ENCODE data around the gene SCML1. TPM values are rescaled to one million over a fixed set of nuclear protein-coding genes. Genes with fewer than 3 reads are reported as not detected.

SCML1 gene
- total RNA-seq, 1 experiment from 2014 or later: 9.7 TPM

DNA sequence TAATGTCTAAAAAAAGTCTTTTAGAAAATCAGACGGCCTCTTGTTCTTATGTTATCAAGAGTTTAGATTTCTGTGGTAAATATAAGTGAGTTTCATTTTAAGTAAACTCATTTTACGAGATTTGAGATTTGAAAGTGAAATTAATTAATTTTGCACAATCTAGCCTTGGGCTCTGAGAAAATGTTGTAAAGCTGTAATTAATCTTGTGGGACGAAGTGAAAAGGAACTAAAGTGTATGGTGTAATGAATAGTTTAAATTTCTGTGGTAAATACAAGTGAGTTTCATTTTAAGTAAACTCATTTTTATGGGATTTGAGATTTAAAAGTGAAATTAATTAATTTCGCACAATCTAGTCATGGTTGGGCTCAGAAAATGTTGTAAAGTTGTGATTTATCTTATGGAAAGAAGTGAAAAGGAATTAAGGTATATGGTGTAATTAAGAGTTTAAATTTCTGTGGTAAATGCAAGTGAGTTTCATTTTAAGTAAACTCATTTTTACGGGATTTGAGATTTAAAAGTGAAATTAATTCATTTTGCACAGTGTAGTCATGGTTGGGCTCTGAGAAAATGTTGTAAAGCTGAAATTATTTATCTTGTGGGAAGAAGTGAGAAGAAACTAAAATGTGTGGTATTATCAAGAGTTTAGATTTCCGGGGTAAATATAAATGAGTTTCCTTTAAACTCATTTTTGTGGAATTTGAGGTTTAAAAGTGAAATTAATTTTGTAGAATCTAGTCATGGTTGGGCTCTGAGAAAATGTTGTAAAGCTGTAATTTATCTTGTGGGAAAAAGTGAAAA lies 1.6 kb downstream of the SCML1 start:
- no peak for DNase-seq (ENCODE audit: low spot score)

DNA sequence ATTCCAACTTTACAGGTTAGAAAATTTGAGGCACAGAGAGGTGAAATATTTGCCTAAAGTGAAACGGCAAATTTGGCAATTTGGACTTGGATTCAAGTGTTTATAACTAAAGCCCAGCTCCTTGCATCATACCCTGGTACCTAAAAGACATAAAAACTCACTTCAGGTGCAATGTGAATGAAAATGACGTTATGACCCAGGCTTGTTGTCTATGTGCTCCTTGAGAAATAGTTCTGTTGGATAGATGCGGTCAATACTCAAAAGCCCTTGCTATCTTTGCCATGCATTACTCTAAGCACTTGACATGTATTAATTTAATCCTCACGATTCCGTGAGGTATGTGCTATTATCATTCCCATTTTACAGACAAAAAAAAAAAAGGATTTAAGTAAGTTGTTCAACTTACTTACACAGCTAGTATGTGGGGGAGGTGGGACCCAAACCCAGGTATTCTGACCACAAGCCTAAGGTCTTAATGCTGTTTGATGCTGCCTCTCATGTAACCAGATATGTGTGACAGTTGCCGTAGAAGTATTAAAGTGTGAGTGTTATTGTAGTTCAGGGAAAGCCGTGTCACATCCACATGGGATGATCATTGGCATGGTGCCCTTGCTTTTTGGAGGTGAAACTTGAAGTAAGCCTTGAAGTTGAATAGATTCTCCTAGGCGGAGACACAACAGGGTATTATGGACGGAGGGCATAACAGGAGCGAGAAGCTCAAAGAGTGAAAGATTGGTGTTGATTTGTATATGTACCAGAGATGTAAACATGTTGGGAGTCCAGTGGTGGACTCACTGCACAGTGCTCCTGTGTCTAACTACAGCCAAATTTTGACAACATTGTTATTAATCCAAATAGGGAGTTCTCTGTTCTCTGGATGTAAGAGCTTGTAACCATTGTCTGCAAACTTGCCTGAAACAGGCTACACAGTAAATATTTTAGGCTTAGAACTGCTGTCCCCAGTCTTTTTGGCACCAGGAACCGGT lies 3.1 kb downstream of the SCML1 start:
- DNase-seq (ENCODE audit: low spot score): no peak

DNA sequence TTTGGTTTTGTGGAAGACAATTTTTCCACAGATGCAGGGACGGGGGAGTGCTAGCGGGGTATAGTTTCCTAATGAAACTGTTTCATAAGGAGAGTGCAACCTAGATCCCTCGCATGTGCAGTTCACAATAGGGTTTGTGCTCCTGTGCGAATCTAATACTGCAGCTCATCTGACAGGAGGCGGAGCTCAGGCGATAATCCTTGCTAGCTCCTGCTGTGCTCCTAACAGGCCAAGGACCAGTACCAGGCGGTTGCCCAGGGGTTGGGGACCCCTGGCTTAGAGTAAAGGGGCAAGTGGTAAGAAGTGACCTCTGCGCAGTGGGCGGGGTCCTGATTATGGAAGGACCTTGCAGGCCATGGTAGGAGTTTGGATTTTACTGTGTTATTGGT lies 3.8 kb downstream of the SCML1 start:
- no peak for DNase-seq (ENCODE audit: low spot score)

DNA sequence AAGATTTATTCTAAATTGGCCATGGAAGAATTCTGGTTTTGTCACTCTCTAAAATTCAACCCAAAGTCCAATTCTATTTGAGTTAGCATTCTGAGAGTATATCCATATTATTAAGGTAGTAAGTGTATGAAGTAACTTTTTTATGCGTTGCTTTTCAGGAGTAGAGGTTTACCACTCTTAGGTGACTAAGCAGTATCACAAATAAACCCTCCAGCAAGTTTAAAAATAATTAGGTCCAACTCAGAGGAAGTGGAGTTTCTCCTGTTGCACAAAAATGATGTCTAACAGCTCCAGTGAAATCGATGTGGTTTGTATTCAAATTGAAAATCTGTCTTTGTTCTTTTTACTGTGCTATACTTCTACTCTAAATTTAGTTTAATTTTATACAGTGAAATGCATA lies 6.6 kb downstream of the SCML1 start:
- no peak for DNase-seq (ENCODE audit: low spot score)

DNA sequence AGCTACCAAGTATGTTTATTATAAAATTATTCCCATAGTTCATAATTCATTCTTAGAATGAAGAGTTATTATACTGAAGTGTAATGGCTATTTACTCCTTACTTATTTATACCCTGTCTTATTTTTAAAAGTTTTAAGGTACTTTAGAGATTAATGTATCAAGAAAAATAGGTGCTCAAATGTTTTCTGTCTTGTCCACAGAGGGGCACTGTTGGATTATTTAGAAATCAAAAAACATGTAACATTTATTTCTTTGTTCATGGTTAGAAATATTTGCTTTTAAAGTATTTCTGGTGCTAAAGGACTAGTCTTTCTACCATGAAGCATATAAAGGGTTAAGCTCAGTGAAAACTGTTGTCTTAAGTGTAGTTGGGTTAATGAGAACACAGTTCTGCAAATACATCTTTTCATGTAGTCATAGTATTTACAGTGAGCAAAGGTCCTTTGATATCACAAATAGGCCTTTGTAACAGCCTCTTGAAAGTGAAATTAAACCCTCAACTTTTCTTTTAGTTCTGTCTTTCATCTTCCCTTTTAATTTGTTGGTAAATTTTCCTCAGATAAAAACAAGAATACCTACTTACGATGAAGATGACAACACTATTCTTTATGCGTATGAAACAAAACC lies 7.7 kb downstream of the SCML1 start:
- peak; percentile 45 for DNase-seq (ENCODE audit: low spot score)

DNA sequence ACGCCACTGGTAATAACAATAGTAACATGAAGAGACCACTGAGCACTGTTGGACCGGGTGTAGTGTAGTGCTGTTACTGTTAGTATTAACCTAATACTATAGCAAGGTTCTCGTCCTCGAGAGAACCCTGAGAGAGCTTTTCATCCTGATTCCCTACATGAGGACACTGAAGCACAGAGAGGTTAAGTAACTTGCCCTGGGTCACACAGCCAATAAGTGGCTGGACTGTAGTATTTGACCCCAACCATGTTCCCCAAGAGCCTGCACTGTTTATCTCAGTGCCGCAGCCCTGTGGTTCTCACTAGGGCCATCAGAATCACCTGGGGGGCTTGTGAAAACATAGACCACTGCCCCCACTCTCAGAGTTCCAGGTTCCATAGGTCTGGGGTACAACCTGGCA lies 10.4 kb downstream of the SCML1 start:
- DNase-seq (ENCODE audit: low spot score): no peak

DNA sequence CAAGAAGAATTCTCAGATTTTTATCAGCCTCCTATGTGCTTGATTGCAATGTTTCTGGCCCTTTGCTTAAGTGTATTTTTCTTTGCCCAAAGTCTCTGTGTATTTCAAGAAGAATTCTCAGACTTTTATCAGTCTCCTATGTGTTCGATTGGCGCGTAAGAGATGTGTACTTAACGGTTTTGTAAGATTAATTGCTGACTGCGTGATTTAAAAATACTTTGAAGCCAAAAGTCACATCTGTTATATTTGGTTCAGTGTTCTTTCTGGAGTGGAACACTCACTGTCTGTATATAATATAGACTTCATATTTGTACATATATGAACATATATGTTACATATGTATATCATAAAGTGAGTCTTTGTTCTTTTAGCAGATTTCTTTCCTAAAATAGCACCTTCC lies 11.4 kb downstream of the SCML1 start:
- no peak for DNase-seq (ENCODE audit: low spot score)

DNA sequence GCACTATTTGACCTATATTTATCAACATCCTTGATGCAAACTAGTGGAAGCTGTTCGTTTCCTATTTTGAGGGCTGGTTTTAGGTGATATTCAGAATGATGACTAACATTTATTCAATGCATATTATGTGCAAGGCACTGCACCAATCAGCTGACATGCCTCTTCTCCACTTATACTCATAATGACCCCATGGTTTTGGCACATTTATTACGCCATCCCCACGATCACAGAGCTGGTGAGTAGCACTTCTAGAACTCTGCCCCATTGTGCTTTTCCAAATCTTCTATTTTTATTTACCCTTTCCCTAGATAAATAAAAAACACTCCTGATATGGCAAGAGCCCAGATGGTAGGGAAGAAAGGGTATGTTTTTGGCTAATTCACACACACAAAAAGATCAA lies 13.1 kb downstream of the SCML1 start:
- DNase-seq (ENCODE audit: low spot score): no peak

DNA sequence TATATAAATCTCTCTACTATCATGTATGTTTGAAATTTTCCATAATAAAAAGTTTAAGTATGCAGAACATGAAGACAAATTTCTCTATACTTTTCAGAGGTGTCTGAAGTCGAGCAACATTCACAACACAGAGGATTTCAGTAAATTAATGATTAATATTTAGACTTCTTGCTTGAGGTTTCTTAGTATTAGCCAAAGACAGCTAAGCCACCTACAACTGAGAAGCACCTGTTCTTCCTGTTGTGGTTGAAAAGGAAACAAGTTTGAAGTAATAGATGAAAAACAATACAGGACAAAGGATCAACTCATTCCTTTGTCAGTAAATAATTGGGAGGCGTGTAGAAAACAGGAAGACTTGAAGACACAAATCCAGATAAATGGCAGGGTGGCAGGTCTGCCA lies 21.1 kb downstream of the SCML1 start:
- no peak for DNase-seq (ENCODE audit: low spot score)

DNA sequence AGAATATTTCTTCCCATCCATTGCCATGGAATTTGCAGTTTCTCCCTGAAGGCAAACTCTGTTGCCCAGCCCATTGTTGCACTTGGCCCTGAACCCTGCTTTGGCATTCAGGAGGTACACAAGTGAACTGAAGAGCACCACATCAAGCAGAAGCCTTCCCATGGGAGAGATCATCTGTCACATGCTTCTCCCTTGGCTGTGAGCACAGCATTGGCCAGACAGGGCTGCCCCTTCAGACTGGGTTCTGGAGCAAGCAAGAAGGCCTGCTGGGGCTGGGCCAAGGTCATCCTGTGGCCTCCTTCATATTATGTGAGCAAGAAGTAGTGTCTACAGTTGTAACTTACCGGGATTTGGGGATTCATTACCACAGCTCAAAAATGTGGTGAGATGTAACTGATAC lies 22.7 kb downstream of the SCML1 start:
- no peak for DNase-seq (ENCODE audit: low spot score)

DNA sequence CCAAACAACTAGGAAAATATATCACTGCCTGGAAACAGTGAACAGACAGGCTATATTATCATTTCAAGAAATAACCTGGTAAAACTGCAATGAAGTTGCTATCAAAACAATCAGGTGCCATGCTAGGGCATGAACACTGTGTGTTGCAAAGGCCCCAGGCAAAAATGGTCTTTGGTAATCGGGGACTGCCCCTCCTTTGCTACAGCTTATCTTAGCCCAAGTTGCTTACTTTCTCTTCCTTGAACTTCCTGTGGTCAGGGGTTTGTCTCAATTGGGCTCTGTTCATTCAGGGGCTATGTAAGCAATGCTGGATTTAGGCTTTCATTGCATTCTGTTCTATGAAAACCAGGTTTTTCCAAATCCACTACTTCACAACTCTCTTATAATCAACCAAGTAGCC lies 30.4 kb downstream of the SCML1 start:
- no peak for DNase-seq (ENCODE audit: low spot score)

DNA sequence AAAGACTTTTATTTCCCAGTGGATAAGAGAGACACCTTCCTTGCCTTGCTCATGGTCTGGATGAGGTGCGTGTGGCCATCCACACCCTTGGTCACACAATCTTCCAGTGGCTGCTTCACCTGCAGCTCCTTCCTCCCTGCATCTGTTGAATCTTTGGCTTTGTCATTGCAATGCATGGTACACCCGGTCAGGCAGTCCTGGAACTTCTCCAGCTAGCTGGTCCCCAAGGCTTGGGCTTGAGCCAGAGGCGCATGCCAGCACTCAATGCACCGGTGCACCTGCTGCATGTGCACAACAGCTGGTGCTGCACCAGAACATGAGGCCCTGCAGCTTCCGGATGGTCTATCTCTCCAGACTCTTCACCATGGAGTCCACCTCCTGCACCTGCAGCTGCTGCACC lies 31.7 kb downstream of the SCML1 start:
- DNase-seq (ENCODE audit: low spot score): no peak

DNA sequence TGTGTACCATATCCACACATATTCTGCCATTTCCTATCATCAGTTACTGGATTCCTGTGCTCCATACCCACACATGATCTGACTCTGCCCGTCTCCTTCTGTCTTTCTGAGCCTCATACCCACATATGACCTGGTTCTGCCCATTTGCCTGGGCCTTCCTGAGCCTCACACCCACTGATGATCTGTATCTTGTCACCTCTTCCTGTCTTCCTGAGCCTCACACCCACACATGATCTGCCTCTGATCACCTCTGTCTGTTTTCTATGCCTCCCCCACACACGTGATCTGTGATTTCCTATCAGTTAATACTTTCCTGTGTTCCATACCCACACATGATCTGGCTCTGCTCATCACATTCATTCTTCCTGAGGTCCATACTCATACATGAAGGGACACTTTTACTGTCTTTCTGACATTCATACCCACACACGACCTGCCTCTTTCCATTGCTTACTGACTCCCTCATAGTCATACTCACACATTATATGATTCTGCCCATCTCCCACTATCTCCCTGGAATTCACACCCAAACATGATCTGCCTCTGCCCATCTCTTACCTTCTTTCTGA lies 32.5 kb downstream of the SCML1 start:
- no peak for DNase-seq (ENCODE audit: low spot score)

DNA sequence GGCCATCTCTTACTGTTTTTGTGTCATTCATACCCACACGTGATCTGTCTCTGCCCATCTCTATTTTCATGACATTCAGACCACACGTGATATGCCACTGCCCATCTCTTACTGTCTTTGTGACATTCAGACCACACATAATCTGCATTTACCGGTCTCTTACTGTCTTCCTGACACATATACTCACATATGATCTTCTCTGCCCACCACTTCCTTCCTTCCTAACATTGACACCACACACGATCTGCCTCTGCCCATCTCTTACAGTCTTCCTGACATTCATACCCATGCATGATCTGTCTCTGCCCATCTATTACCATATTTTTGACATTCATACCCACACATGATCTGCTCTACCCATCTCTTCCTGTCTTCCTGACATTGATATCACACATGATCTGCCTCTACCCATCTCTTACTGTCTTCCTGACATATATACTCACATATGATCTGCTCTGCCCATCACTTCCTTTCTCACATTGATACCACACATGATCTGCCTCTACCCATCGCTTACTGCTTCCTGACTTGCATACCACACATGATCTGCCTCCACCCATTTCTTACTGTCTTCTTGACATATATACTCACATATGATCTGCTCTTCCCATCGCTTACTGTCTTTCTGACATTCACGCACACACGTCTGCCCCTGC lies 36.1 kb downstream of the SCML1 start:
- no peak for DNase-seq (ENCODE audit: low spot score)

DNA sequence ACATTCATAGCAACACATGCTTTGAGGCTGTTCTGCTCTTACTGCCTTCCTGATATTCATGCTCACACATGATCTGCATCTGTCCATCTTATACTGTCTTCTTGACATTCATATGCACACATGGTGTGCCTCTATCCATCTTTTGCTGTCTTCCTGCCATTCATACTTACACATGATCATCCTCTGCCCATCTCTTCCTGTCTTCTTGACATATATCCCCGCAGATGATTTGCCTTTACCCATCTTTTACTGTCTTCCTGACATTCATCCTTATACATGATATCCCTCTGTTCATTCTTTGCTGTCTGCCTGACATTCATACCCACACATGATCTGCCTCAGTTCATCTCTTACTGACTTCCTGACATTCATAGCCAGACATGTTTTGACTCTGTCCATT lies 36.8 kb downstream of the SCML1 start:
- no peak for DNase-seq (ENCODE audit: low spot score)

DNA sequence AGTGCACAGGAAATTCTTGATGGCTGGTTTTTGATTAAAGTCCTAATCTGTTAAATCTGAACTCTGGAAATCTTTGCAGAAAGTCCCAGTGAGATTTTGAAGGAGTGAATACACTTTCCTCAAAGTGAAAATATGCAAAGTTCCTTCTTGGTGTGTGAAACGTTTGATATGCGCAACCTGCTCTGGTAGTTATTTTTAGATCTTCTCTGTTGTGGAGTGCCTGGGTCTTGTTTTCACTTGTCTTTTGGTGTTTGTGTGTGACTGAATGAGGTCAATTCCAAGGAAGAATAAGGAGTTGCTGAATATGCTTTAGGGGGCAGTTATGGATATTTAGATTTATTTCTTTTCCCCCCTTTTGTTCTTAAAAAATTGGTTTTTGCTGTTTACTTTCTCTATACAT lies 41.7 kb downstream of the SCML1 start:
- no peak for DNase-seq (ENCODE audit: low spot score)

DNA sequence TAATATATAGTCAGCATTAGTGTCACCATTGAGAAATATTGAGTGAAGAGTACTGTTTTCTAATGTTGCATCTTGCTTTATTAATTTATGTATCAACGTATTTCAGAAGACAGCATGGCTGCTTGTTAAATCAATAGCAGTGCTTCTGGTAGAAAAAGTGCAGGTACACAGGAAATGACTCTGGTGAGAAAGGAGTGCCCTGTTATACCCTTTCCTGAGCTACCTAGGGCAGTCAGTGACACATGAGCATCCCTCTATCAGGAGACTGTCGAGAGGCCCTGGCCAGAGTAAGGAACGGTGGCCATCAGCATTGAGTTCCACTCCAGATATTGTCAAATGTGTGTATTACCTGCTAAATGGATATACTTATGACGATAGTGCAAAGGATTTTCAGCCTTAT lies 42.1 kb downstream of the SCML1 start:
- no peak for DNase-seq (ENCODE audit: low spot score)

DNA sequence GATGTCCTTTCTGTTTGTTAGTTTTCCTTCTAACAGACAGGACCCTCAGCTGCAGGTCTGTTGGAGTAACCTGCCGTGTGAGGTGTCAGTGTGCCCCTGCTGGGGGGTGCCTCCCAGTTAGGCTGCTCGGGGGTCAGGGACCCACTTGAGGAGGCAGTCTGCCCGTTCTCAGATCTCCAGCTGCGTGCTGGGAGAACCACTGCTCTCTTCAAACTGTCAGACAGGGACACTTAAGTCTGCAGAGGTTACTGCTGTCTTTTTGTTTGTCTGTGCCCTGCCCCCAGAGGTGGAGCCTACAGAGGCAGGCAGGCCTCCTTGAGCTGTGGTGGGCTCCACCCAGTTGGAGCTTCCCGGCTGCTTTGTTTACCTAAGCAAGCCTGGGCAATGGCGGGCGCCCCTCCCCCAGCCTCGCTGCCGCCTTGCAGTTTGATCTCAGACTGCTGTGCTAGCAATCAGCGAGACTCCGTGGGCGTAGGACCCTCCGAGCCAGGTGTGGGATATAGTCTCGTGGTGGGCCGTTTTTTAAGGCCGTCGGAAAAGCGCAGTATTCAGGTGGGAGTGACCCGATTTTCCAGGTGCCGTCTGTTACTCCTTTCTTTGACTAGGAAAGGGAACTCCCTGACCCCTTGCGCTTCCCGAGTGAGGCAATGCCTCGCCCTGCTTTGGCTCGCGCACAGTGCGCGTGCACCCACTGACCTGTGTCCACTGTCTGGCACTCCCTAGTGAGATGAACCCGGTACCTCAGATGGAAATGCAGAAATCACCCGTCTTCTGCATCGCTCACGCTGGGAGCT lies 49.5 kb downstream of the SCML1 start:
- peak; percentile 28 for DNase-seq (ENCODE audit: low spot score)

DNA sequence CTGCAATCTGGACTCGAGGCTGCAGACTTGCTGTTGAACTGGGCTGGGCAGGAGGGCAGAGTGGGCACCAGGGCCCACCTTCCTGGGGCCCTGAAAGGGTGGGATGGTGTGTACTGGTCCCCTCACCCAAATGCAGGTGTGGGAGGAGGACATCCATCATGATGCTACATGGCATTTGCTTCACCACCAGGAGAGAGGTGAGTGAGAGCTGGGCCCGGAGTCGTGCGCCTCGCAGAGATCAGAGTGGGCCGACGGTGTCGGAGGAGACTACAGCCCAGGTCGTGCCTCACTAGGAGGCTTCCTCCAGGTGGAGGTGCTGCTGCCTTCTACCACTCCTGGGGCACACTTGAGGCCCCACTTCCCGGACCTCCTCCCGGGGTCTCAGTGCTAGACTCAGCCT lies 50.3 kb downstream of the SCML1 start:
- no peak for DNase-seq (ENCODE audit: low spot score)

DNA sequence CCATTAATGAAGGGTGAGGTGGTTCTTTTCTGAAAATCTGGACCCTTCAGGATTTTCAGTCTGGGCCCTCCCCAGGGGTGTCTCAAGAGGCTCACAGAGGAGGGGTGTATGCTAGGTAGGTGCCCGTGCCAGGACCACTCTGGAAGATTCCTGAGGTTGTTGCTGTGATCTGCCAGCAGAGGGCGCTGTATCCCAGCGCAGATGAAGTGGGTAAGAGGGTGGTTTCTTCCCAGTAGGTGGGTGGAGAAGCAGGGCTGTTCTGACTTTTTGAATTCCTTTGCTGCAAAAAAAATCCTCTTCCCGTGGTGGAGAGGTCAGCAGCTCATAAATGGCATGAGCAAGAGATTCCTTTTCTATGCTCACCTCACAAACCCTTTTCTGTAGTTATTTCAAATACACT lies 51.1 kb downstream of the SCML1 start:
- peak; percentile 53 for DNase-seq (ENCODE audit: low spot score)
